CD4-positive, alpha-beta T cell (primary cell): ENCODE data around the gene CD53. TPM values are rescaled to one million over a fixed set of nuclear protein-coding genes. Genes with fewer than 3 reads are reported as not detected.

ENCODE experiments used
- ATAC-seq: fragments of 200-7000 bp; cut with Tn5 transposase; one replicate; pipeline ENCODE4 v1.10.0; 2022; ENCODE audit warnings: mild to moderate bottlenecking; ENCODE audit not compliant: poor library complexity
- CTCF ChIA-PET: fragments of 350-600 bp; sonication (Branson Sonifier 250); formaldehyde crosslinking; loops from one replicate; lab custom pipeline; 2021; ENCODE audit warnings: antibody characterized with exemption, inconsistent platforms; lab: Charles Lee
- POLR2A ChIA-PET: fragments of 350-600 bp; sonication (Branson Sonifier 250); formaldehyde crosslinking; loops from one replicate; lab custom pipeline; 2021; ENCODE audit warnings: antibody characterized with exemption, inconsistent platforms; lab: Charles Lee
- DNase-seq, 14 experiments: peaks; one replicate each; pipeline ENCODE4 v3.0.0-alpha.2; 2013 to 2020; ENCODE audit warnings: mixed read lengths in 2 of 14
- H3K27ac ChIP-seq, 2 donors: one replicate each; pipeline versions ENCODE4 v1.5.1 to v1.7.0; 2013; ENCODE audit warnings: low read length in 2 of 2, low read depth in 1 of 2, mild to moderate bottlenecking in 1 of 2
- H3K27me3 ChIP-seq, 2 experiments: 1 replicate in 1 of 2; 2 replicates in 1 of 2; pipeline versions ENCODE4 v1.6.1 to v1.7.0; 2013; ENCODE audit warnings: low read length in 2 of 2, control low read depth in 1 of 2, mild to moderate bottlenecking in 1 of 2, moderate library complexity in 1 of 2; ENCODE audit not compliant: insufficient read depth in 2 of 2, control insufficient read depth in 1 of 2
- H3K36me3 ChIP-seq: one replicate; pipeline ENCODE4 v1.6.1; 2013; ENCODE audit warnings: low read length, control low read depth; ENCODE audit not compliant: insufficient read depth
- H3K4me1 ChIP-seq: one replicate; pipeline ENCODE4 v1.6.1; 2013; ENCODE audit warnings: low read length, control low read depth; ENCODE audit not compliant: insufficient read depth
- H3K4me3 ChIP-seq: one replicate; pipeline ENCODE4 v1.5.1; 2013; ENCODE audit warnings: mild to moderate bottlenecking, low read length, moderate library complexity
- H3K9me3 ChIP-seq, 2 experiments: 1 replicate in 1 of 2; 2 replicates in 1 of 2; pipeline versions ENCODE4 v1.6.1 to v1.7.0; 2013; ENCODE audit warnings: low read length in 2 of 2, mild to moderate bottlenecking in 2 of 2, control low read depth in 1 of 2, moderate library complexity in 1 of 2; ENCODE audit not compliant: control insufficient read depth in 1 of 2, insufficient read depth in 1 of 2
- H3K27ac Mint-ChIP-seq: one replicate; pipeline ENCODE4 v1.8.0; 2020; ENCODE audit warnings: mixed read lengths
- H3K27me3 Mint-ChIP-seq: one replicate; pipeline ENCODE4 v1.8.0; 2021; ENCODE audit warnings: mixed read lengths
- H3K36me3 Mint-ChIP-seq: one replicate; pipeline ENCODE4 v1.8.0; 2021; ENCODE audit warnings: low read depth, mixed read lengths
- H3K4me1 Mint-ChIP-seq: one replicate; pipeline ENCODE4 v1.8.0; 2021; ENCODE audit warnings: low read depth, mixed read lengths
- H3K4me3 Mint-ChIP-seq: one replicate; pipeline ENCODE4 v1.8.0; 2020; ENCODE audit warnings: mild to moderate bottlenecking, mixed read lengths
- H3K9me3 Mint-ChIP-seq: one replicate; pipeline ENCODE4 v1.8.0; 2020; ENCODE audit warnings: mixed read lengths
- CTCF ChIP-seq: fragments of 200-600 bp; IDR thresholded peaks from one replicate; pipeline ENCODE4 v1.8.0; 2022; ENCODE audit warnings: antibody characterized with exemption, mild to moderate bottlenecking
- intact Hi-C, 2 experiments: fragments of 100-400 bp; cut with DNase I in 1 of 2; cut with micrococcal nuclease in 1 of 2; formaldehyde crosslinking; loops; one replicate each; pipeline versions ENCODE4 v1.15.1 to v1.9.0; 2023 to 2025; cut with DNase I, micrococcal nuclease
- total RNA-seq, 174 experiments: library from RNA in 2 of 174; stranded (reverse) in 2 of 174; gene quantifications; one replicate each; pipeline ENCODE4 v1.2.3 and lab custom pipeline; 2021 to 2026

Gene CD53
- total RNA-seq, 2 experiments from 2014 or later: 169 to 176 TPM

DNA sequence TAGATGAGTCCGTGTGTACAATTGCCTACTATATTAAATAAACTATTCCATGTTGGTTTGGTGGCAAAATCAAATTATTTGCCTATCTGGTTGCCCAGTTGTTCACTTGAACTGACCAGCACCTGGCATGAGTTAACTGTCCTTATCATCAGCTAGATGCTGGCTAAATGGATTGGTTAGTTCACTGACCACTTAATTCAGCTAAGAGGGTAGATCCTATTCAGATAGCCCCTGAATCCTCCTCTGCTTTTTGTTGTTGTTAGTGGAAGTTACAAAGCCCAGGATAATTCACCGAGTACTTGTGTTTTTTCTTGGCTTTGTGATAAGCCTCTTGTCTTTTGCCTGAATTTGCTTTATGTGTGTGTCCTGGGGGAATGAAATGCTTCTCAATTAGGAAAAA lies 22.8 kb upstream of the CD53 start:
- POLR2A ChIA-PET: interaction anchor here (1.1 kb wide), 1 partner anchor 114 kb away, joined by 3 read pairs; the partner anchor contains the start of gene LRIF1

DNA sequence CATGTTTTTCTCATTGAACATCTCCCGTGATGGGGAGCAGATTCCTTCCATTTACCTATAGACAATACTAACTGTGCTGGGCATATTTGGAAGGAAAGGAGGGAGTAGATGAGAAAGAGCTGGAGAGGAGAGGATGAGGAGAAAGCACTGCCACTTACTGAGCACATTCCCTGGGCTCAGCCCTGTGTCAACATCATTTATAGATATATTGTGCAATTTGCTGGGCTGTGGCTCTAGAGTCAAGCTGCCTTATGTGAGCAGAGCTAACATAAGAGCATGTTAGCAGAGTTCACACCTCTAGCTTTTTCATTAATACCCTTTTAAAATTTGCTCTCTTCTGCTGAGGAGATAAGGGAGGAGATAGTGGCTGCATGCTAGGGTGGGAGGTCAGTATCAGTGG lies 22.3 kb upstream of the CD53 start:
- intact Hi-C loops: no loop called here
- H3K4me1 Mint-ChIP-seq: no peaks in the 10 kb centered on the region
- no peaks in the 10 kb centered on the region for H3K36me3 Mint-ChIP-seq
- no peaks in the 10 kb centered on the region for H3K9me3 Mint-ChIP-seq
- H3K4me3 Mint-ChIP-seq: no peak overlapping the region
- H3K27ac Mint-ChIP-seq: no peak overlapping the region
- Histone ChIP-seq H3K27me3 (no peaks in the 10 kb centered on the region), H3K4me1 (no peaks in the 10 kb centered on the region), H3K9me3 (no peaks in the 10 kb centered on the region), H3K4me3 (no peak overlapping the region), H3K36me3 (no peaks in the 10 kb centered on the region), H3K27ac (no peak overlapping the region)
- POLR2A ChIA-PET: interaction anchor here (1.1 kb wide), 1 partner anchor 113 kb away, joined by 3 read pairs; the partner anchor contains the start of gene LRIF1
- DNase-seq (no peak), ATAC-seq (no peak)
- no peak for TF ChIP-seq CTCF
- peaks cover 7% of the 10 kb centered on the region for H3K27me3 Mint-ChIP-seq
- CTCF ChIA-PET: no interaction called here

More for the DNA sequence above, 22.8 kb upstream of the CD53 start:
- ATAC-seq (no peak), DNase-seq (no peak)
- H3K27ac Mint-ChIP-seq: no peak overlapping the region
- no peaks in the 10 kb centered on the region for H3K9me3 ChIP-seq
- H3K27ac ChIP-seq: no peak overlapping the region
- H3K4me3 ChIP-seq: no peak overlapping the region
- H3K36me3 Mint-ChIP-seq: no peaks in the 10 kb centered on the region
- intact Hi-C loops: no loop called here
- no peaks in the 10 kb centered on the region for H3K4me1 Mint-ChIP-seq
- peaks cover 7% of the 10 kb centered on the region for H3K27me3 Mint-ChIP-seq
- no peaks in the 10 kb centered on the region for H3K27me3 ChIP-seq
- no peaks in the 10 kb centered on the region for H3K36me3 ChIP-seq
- no peak overlapping the region for H3K4me3 Mint-ChIP-seq
- CTCF ChIA-PET: no interaction called here
- no peaks in the 10 kb centered on the region for H3K4me1 ChIP-seq
- no peaks in the 10 kb centered on the region for H3K9me3 Mint-ChIP-seq
- TF ChIP-seq CTCF: no peak

GRCh38 chr1:110853135-110853534 lies 19.8 kb upstream of the CD53 start:
- Histone ChIP-seq H3K4me3 (no peak overlapping the region), H3K36me3 (no peaks in the 10 kb centered on the region), H3K27me3 (no peaks in the 10 kb centered on the region), H3K4me1 (no peaks in the 10 kb centered on the region), H3K9me3 (no peaks in the 10 kb centered on the region), H3K27ac (no peak overlapping the region)
- DNase-seq (no peak), ATAC-seq (no peak)
- no peaks in the 10 kb centered on the region for H3K4me1 Mint-ChIP-seq
- H3K36me3 Mint-ChIP-seq: no peaks in the 10 kb centered on the region
- ChIA-PET CTCF (no interaction called here), POLR2A (interaction anchor here (1.1 kb wide), 1 partner anchor 66 kb away, joined by 3 read pairs; no protein-coding TSS in a partner anchor)
- no peak overlapping the region for H3K27ac Mint-ChIP-seq
- no peak for TF ChIP-seq CTCF
- H3K9me3 Mint-ChIP-seq: no peaks in the 10 kb centered on the region
- H3K4me3 Mint-ChIP-seq: no peak overlapping the region
- H3K27me3 Mint-ChIP-seq: peaks cover 7% of the 10 kb centered on the region
- intact Hi-C loops: no loop called here
